ENCODE data around the gene MRPS18B.

- no peak for TF ChIP-seq POLR2A (IDR thresholded peaks at IDR 0.05; ENCODE audit: low read depth, low read length)
- no peak for TF ChIP-seq POLR2AphosphoS5 (IDR thresholded peaks at IDR 0.05; ENCODE audit: low read depth, low read length)
- TF ChIP-seq TAF1 (IDR thresholded peaks at IDR 0.05; ENCODE audit: borderline replicate concordance, low read depth, low read length): no peak
Observed at GRCh38 chr6:30578051-30578450, 39.6 kb upstream of the MRPS18B start.
